Measurements from ENCODE around the gene PLIN5.

PLIN5 gene

GRCh38 chr19:4519172-4519496 is 15.9 kb downstream of the PLIN5 start:
- DNase-seq (ENCODE audit: low read depth), result no peak
- no peak for TF ChIP-seq CTCF (IDR thresholded peaks at IDR 0.05; ENCODE audit: insufficient read depth, low read depth, low read length, missing control alignments)

GRCh38 chr19:4518345-4519171 is 16.5 kb downstream of the PLIN5 start, which contains the start of gene PLIN4:
PLIN4 (minus strand) TSS chr19:4518486; CDS start chr19:4518272, 214 bp downstream.
- TF ChIP-seq CTCF (IDR thresholded peaks at IDR 0.05; ENCODE audit: insufficient read depth, low read depth, low read length, missing control alignments), result no peak
- no peak for DNase-seq (ENCODE audit: low read depth)
- no peak within 1 kb of the TSS for H3K4me3 ChIP-seq (ENCODE audit: low read depth, low read length)

More at GRCh38 chr19:4519172-4519496, 15.9 kb downstream of the PLIN5 start:
- H3K4me3 ChIP-seq (ENCODE audit: low read depth, low read length), result no peak overlapping the region

- TF ChIP-seq CTCF (IDR thresholded peaks at IDR 0.05; ENCODE audit: insufficient read depth, low read depth, low read length, missing control alignments), result no peak
- DNase-seq (ENCODE audit: low read depth), result no peak
- H3K4me3 ChIP-seq (ENCODE audit: low read depth, low read length), result no peak overlapping the region
These were observed 17.5 kb downstream of the PLIN5 start for GRCh38 chr19:4517451-4518057.

- DNase-seq (ENCODE audit: low read depth), result no peak
These were observed 18.1 kb downstream of the PLIN5 start for GRCh38 chr19:4516939-4517300.

GRCh38 chr19:4516199-4516938 is 18.7 kb downstream of the PLIN5 start:
- no peak for DNase-seq (ENCODE audit: low read depth)
- TF ChIP-seq CTCF (IDR thresholded peaks at IDR 0.05; ENCODE audit: insufficient read depth, low read depth, low read length, missing control alignments), result no peak
- no peak overlapping the region for H3K4me3 ChIP-seq (ENCODE audit: low read depth, low read length)

More at GRCh38 chr19:4516939-4517300, 18.1 kb downstream of the PLIN5 start:
- TF ChIP-seq CTCF (IDR thresholded peaks at IDR 0.05; ENCODE audit: insufficient read depth, low read depth, low read length, missing control alignments), result no peak
- no peak overlapping the region for H3K4me3 ChIP-seq (ENCODE audit: low read depth, low read length)

GRCh38 chr19:4515732-4516131 is 19.3 kb downstream of the PLIN5 start:
- TF ChIP-seq CTCF (IDR thresholded peaks at IDR 0.05; ENCODE audit: insufficient read depth, low read depth, low read length, missing control alignments), result no peak
- H3K4me3 ChIP-seq (ENCODE audit: low read depth, low read length), result no peak overlapping the region

More at GRCh38 chr19:4515732-4516131, 19.3 kb downstream of the PLIN5 start:
- DNase-seq (ENCODE audit: low read depth), result no peak
